Retinal pigment epithelial cell (primary cell): ENCODE data around the gene PDGFC.

ENCODE experiments used
- DNase-seq: peaks from one replicate; pipeline ENCODE4 v3.0.0-alpha.2; 2010; ENCODE audit warnings: low read depth
- H3K4me3 ChIP-seq: 2 replicates; pipeline ENCODE4 v1.5.1; 2011; ENCODE audit warnings: mild to moderate bottlenecking, low read length, control low read depth, moderate library complexity
- TF ChIP-seq, protein P1 (sequence below): conservative IDR thresholded peaks from 2 replicates; pipeline ENCODE4 v1.5.1; 2011; ENCODE audit warnings: low read depth, low read length, control low read depth, inconsistent platforms

Gene PDGFC

DNA sequence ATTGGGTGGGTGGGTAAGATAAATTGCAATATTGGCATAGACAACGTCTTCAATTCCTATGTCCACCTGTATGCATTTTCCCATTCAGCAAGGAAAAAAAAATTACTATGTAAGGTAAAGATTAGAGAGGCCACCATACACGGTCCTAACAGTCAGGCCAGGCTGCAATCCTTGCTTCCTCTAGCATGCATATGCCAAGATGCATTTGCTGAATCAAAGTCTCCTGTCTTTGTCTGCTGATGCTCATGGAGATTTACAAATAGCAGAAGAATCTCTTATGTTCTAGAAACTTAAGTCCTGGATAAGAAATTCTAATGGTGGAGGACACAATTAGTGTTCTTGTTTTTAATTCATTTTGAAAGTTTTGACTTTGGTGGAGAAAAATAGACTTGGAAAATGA, 206.8 kb downstream of the PDGFC start:
- no peak overlapping the region for H3K4me3 ChIP-seq
- DNase-seq, result no peak
- TF ChIP-seq, protein P1, sequence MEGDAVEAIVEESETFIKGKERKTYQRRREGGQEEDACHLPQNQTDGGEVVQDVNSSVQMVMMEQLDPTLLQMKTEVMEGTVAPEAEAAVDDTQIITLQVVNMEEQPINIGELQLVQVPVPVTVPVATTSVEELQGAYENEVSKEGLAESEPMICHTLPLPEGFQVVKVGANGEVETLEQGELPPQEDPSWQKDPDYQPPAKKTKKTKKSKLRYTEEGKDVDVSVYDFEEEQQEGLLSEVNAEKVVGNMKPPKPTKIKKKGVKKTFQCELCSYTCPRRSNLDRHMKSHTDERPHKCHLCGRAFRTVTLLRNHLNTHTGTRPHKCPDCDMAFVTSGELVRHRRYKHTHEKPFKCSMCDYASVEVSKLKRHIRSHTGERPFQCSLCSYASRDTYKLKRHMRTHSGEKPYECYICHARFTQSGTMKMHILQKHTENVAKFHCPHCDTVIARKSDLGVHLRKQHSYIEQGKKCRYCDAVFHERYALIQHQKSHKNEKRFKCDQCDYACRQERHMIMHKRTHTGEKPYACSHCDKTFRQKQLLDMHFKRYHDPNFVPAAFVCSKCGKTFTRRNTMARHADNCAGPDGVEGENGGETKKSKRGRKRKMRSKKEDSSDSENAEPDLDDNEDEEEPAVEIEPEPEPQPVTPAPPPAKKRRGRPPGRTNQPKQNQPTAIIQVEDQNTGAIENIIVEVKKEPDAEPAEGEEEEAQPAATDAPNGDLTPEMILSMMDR, result no peak

DNA sequence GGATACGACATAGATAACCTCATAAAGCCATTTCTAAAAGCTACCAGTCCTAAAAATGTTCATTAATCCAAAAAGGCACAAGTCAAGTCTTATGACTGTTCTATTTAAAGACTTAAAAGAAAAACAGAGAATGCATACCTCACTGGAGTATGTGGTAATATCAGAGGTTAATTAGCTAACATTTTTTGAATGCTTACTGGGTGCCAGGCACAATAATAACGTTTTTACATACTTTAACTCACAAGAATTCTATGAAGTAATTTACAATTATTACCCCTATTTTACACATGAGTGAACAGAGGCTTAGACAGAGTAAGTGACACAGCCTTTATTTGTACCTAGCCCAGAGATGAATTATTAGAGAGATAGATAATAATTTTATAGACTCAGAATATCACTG, 207.5 kb downstream of the PDGFC start:
- TF ChIP-seq, protein P1, result no peak
- peak; percentile 94 for DNase-seq

DNA sequence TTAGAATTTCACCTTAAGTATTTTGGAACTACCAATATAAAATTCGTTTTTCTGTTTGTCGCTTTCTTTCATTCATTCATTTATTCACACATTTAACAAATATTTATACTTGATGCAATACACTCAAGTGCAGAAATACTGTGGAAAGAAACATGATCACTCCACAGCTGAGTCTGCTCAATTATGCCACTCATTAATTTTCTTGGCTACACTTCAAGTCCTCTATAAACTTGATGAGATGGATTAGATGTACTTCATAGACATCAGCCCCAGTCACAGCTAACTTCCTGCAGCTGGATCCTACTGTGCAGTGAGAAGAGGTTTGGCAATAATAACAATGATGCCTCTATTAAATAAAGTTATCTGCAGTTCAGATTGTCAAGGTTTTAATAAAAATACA, 208.1 kb downstream of the PDGFC start:
- H3K4me3 ChIP-seq, result no peak overlapping the region
- no peak for DNase-seq
- TF ChIP-seq, protein P1, result no peak

More for the DNA sequence above, 207.5 kb downstream of the PDGFC start:
- H3K4me3 ChIP-seq, result no peak overlapping the region

- TF ChIP-seq, protein P1, result no peak
- DNase-seq, result no peak
- no peak overlapping the region for H3K4me3 ChIP-seq
These were observed 208.7 kb downstream of the PDGFC start for GRCh38 chr4:156762851-156763250.

DNA sequence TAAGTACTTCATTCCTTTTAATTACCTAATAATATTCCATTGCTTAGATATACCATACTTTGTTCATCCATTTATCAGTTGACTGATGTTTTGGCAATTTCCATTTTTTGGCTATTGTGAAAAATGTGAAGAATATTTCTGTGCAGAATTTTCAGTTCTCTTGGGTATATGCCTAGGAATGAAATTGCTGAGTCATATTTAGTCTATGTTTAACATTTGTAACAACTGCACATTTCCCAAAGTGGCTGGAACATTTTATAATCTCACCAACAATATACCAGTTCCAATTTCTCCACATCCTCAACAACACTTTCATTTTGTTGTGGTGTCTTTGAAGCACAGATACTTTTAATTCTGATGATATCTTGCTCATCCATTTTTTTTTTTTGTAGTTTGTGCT, 215.5 kb downstream of the PDGFC start:
- no peak for DNase-seq
- TF ChIP-seq, protein P1, result no peak
- no peak overlapping the region for H3K4me3 ChIP-seq

DNA sequence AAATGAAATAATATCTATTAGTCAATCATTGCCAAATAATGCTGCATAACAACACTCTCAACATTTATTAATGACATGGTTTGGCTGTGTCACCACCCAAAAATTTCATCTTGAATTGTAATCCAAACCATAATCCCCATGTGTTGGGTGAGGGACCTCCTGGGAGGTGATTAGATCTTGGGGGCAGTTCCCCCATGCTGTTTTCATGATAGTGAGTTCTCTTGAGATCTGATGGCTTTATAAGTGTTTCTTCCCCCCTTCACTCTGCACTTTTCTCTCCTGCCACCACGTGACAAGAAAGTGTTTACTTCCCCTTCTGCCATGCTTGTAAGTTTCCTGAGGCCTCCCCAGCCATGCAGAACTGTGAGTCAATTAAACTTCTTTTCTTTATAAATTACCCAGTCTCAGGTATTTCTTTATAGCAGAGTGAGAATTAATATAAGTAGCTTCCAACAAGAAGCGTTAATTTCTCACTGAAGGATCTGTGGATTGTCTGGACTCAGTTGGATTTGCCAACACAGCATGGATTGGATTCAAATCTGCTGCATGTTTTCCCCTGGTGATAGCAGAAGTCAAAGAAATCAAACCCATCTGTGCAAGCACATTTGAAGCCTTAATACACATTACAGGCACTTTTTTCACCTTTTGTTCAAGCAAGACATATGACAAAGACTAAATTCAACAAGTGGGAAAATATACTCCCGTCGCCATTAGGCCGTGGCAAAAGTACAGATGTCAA, 216.6 kb downstream of the PDGFC start:
- DNase-seq, result no peak
- no peak overlapping the region for H3K4me3 ChIP-seq
- TF ChIP-seq, protein P1, result no peak

GRCh38 chr4:156751486-156751885, 220.1 kb downstream of the PDGFC start:
- TF ChIP-seq, protein P1, result no peak
- H3K4me3 ChIP-seq, result no peak overlapping the region
- no peak for DNase-seq
